Activated naive CD8-positive, alpha-beta T cell treated with anti-CD3 and anti-CD28 coated beads, Interleukin-2, amount 10 ng/mL, durations not matched to agents 7 days and 5 days (primary cell): ENCODE data around the gene RGS6. TPM values are rescaled to one million over a fixed set of nuclear protein-coding genes. Genes with fewer than 3 reads are reported as not detected.

ENCODE experiments used
- ATAC-seq: fragments of 150-1000 bp; cut with Tn5 transposase; one replicate; pipeline ENCODE4 v1.10.0; 2021; ENCODE audit warnings: low read depth, moderate library complexity
- POLR2A ChIA-PET: fragments of 350-600 bp; sonication (Branson Sonifier 250); formaldehyde crosslinking; loops from one replicate; lab custom pipeline; 2021; ENCODE audit warnings: antibody characterized with exemption; lab: Charles Lee
- DNase-seq: peaks from one replicate; pipeline ENCODE4 v3.0.0; 2021
- H3K27ac Mint-ChIP-seq: one replicate; pipeline ENCODE4 v1.8.0; 2022; ENCODE audit warnings: mild to moderate bottlenecking, mixed read lengths
- H3K27me3 Mint-ChIP-seq: one replicate; pipeline ENCODE4 v1.8.0; 2022; ENCODE audit warnings: mild to moderate bottlenecking, moderate library complexity, mixed read lengths
- H3K36me3 Mint-ChIP-seq: one replicate; pipeline ENCODE4 v1.8.0; 2021; ENCODE audit warnings: mild to moderate bottlenecking, mixed read lengths
- H3K4me1 Mint-ChIP-seq: one replicate; pipeline ENCODE4 v1.8.0; 2021; ENCODE audit warnings: mixed read lengths
- H3K4me3 Mint-ChIP-seq: one replicate; pipeline ENCODE4 v1.8.0; 2022; ENCODE audit warnings: mild to moderate bottlenecking, moderate library complexity, mixed read lengths
- H3K9me3 Mint-ChIP-seq: one replicate; pipeline ENCODE4 v1.8.0; 2021; ENCODE audit warnings: mixed read lengths
- total RNA-seq, 2 experiments: library from RNA; stranded (reverse); gene quantifications; one replicate each; pipeline ENCODE4 v1.2.3, GENCODE V29; 2021

Gene RGS6
- total RNA-seq, 2 experiments from 2014 or later, result 0.08 TPM; not detected in 1

DNA sequence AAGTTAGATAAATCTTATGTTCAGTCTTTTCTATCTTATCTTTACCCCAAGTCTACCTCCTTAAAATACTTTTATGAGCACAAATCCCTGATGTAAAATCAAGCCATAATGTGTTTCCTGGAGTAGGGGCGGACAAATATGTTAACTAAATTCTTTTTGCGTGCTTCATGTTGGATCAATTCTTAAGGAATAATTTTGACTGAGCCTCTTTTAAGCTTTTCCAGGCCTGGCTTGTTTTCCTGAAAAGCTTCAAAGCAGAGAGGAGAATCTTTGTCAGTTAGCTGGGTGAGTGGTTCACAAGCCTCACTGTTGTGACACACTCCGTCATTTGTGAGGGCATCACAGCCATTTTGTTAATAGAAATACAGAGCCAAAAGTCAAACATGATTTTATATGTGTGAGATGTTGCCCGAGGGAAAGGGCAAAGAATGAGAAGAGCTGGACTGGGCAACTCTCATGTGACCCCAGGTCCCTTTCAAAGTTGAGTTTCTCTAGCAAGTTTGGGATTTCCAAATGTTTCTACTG is 468.9 kb downstream of the RGS6 start:
- Mint-ChIP-seq H3K27me3 (peaks cover 59% of the 10 kb centered on the region), H3K9me3 (peaks cover under 1% of the 10 kb centered on the region), H3K4me3 (no peak overlapping the region), H3K4me1 (peaks cover 14% of the 10 kb centered on the region), H3K36me3 (no peaks in the 10 kb centered on the region), H3K27ac (no peak overlapping the region)
- DNase-seq (no peak), ATAC-seq (no peak)
- POLR2A ChIA-PET, result no interaction called here

DNA sequence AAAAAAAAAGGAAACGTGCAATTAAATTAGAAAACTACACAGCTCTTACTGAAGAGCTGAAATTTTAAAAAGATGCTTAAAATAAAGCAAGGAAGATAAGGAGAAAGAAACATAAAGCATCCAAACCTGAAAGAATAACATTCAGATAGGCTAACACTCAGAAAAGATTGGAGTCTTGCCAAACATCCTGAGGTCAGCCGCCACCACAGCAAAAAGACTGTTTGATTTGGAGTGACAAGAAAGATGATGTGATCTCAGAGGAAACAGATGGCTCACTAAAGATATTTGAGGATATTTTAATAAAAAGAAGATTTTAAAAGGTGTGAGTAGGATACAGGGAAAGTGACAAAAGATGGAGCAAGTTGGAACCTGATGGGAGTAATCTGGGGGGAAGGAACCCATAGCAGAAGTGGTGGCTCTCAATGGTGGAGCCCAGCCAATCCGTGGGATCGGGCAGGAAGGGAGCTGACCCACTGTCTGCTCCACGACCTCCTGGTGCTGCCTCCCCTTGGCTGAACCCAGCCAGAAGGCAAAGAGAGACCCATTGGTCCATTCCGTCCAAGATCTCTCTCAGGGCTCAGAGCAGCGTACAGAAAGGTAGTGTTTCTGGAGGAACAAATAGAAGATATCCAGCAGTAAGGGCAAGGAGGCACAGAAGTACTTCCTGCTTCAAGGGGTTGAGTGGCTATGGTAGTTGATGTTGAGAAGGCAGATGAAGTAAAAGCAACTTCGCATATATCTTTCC is 469.6 kb downstream of the RGS6 start:
- POLR2A ChIA-PET, result no interaction called here

DNA sequence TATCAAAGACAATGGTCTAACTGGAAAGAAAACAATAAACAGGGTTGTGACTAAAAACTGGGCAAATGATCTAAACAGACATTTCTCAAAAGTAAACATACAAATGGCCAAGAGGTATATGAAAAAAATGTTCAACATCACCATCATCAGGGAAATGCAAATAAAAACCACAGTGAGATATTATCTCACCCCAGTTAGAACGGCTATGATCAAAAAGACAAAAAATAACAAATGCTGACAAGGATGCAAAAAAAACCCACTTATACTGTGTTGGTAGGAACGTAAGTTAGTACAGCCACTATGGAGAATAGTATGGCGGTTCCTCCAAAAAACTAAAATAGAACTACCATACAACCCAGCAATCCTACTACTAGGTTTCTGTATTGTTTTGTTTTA is 470.1 kb downstream of the RGS6 start:
- Mint-ChIP-seq H3K27me3 (peaks cover 59% of the 10 kb centered on the region), H3K4me1 (peaks cover 14% of the 10 kb centered on the region), H3K36me3 (no peaks in the 10 kb centered on the region), H3K9me3 (no peaks in the 10 kb centered on the region), H3K4me3 (peak overlapping the region; percentile 26), H3K27ac (no peak overlapping the region)
- POLR2A ChIA-PET, result interaction anchor here (0.9 kb wide), 1 partner anchor 17 kb away, joined by 6 read pairs; no protein-coding TSS in a partner anchor
- ATAC-seq (no peak), DNase-seq (no peak)

More for the DNA sequence above, 469.6 kb downstream of the RGS6 start:
- H3K9me3 Mint-ChIP-seq, result no peaks in the 10 kb centered on the region
- H3K4me1 Mint-ChIP-seq, result peaks cover 14% of the 10 kb centered on the region
- no peaks in the 10 kb centered on the region for H3K36me3 Mint-ChIP-seq
- peak overlapping the region; percentile 26 for H3K4me3 Mint-ChIP-seq
- DNase-seq (peak; percentile 63), ATAC-seq (peak; percentile 74)
- peaks cover 59% of the 10 kb centered on the region for H3K27me3 Mint-ChIP-seq
- H3K27ac Mint-ChIP-seq, result no peak overlapping the region

DNA sequence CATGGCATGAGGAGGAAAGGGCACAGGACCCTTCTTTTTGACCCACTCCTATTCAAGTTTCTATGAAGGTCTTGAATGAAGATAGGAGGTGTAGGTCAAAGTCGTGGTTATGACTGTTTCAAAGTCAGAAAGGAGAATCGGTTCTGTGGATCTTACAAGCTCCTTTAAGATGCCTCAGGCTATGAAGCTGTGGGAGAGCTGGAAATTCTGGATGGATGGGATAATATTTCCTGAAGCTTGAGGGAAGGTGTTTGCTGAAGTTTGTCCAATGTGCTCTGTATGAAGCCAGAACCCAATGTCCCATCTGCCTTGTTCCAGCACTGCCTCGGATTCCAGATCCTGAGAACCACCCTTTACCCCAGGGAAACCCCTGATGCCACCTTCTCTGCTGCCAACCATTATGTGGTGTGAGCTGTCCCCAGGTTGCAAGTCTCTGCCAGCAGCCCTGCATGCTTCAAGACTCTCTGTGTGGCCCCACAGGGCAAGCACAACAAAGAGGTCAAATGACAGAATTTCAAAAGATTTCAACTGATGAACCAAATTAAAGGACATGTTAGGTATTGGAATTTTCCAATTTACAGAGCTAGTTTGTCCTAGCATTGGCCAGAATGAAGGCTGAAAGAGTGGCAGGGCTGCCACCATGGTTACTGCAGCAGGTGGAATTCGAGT is 472.0 kb downstream of the RGS6 start:
- H3K4me1 Mint-ChIP-seq, result peaks cover 14% of the 10 kb centered on the region
- POLR2A ChIA-PET, result no interaction called here
- H3K36me3 Mint-ChIP-seq, result no peaks in the 10 kb centered on the region
- H3K9me3 Mint-ChIP-seq, result peaks cover 2% of the 10 kb centered on the region
- no peak overlapping the region for H3K4me3 Mint-ChIP-seq
- no peak for DNase-seq
- H3K27ac Mint-ChIP-seq, result no peak overlapping the region
- H3K27me3 Mint-ChIP-seq, result peaks cover 51% of the 10 kb centered on the region
- ATAC-seq, result no peak

DNA sequence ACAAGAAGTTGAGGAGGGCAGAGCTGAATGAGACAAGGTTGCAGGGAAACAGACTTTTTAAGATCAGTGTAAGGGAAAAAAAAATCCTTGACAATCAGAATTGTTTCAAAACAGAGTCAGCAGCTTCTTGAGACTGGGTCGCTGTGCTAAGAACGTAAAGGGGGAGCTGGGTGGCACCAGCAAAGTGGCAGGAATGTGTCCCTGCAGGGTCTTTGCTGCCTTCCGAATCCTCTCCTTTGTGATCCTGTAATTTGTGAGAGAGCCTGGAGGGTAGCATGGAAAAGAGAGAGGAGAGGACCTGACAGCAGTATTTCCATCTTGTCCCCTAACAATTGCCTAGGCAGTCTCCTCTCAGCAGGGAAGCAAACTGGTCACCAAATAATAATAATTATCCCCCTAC is 472.8 kb downstream of the RGS6 start:
- peaks cover 44% of the 10 kb centered on the region for H3K27me3 Mint-ChIP-seq
- no peaks in the 10 kb centered on the region for H3K36me3 Mint-ChIP-seq
- H3K4me3 Mint-ChIP-seq, result no peak overlapping the region
- DNase-seq (no peak), ATAC-seq (no peak)
- H3K27ac Mint-ChIP-seq, result no peak overlapping the region
- POLR2A ChIA-PET, result no interaction called here
- peaks cover 2% of the 10 kb centered on the region for H3K9me3 Mint-ChIP-seq
- H3K4me1 Mint-ChIP-seq, result peaks cover 14% of the 10 kb centered on the region

DNA sequence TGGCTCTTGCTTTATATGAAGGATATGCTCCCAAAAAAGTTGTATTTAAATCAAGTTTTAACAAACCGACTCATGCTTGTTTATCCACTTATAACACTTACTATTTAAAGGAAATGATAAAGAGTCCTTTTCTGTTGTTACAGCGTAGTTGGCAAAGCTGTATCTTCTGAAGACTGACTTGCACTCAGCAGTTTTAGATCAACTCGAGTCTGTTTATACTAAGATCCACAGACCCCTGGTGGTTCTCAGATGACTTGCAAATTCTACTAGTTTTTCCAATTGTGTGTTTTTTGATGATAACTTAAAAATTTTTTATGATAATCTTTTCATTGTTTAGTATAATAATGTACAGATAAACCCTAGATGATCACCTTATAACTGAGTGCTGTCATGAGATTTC is 475.8 kb downstream of the RGS6 start:
- H3K9me3 Mint-ChIP-seq, result peaks cover 2% of the 10 kb centered on the region
- ATAC-seq (no peak), DNase-seq (no peak)
- no peak overlapping the region for H3K27ac Mint-ChIP-seq
- peaks cover 29% of the 10 kb centered on the region for H3K27me3 Mint-ChIP-seq
- POLR2A ChIA-PET, result no interaction called here
- H3K4me1 Mint-ChIP-seq, result peaks cover 1% of the 10 kb centered on the region
- no peaks in the 10 kb centered on the region for H3K36me3 Mint-ChIP-seq
- H3K4me3 Mint-ChIP-seq, result no peak overlapping the region

DNA sequence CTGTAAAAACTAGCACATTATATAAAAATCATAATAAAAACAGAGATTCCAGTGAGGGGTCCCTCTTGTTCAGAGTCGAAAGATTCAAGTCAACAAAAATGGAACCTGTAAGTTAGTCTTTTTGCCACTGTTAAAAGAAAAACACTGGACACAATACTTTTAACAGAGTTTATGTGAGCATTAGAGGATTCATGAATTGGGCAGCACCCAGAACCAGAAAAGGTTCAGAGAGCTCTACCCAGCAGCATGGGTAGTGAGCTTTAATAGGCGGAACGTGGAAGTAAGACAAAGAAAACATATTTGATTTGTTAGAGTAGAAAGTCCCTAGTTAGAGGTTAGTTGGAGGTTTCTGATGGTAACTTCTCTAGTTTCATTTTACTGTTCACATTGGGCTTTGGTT is 476.8 kb downstream of the RGS6 start:
- ATAC-seq (no peak), DNase-seq (no peak)
- Mint-ChIP-seq H3K9me3 (peaks cover 2% of the 10 kb centered on the region), H3K36me3 (no peaks in the 10 kb centered on the region), H3K4me3 (no peak overlapping the region), H3K27ac (no peak overlapping the region), H3K27me3 (peaks cover 29% of the 10 kb centered on the region), H3K4me1 (peaks cover 1% of the 10 kb centered on the region)
- POLR2A ChIA-PET, result no interaction called here

DNA sequence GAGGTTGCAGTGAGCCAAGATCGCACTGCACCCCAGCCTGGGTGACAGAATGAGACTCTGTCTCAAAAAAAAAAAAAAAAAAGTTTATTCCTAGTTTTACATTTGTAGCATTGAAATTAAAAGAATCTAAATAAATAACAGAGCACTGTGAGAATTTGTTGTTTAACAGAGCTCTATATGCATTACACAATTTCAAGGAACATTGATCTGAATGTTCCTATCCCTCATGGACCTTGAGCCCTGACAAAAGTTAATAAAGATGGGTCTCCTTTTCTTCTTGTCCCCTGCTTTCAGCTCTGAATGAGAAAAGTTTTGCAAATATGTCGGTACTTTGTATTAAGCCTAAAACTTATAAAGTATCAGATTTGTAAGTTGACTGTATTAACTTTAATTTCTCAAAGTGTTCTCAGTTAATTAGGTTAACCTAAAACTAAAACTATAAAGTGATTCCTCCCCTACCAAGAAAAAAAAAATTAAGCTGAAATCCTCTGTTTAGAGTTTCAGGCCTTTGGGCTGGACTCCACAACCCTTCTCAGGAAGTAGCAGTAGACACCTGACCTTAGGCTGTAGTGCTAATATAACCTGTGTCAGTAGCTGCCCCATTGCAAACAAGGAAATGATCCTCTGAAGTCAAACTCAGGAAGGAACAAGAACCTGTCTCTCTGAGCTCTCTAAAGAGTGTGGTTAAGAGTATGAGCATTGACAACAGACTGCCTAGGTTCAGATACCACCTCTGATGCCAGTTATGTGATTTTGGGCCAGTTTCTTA is 484.0 kb downstream of the RGS6 start:
- no peak overlapping the region for H3K4me3 Mint-ChIP-seq
- POLR2A ChIA-PET, result interaction anchor here (0.7 to 0.9 kb wide), 2 partner anchors 17 to 473 kb away, joined by 4 read pairs; no protein-coding TSS in a partner anchor
- DNase-seq, result no peak

DNA sequence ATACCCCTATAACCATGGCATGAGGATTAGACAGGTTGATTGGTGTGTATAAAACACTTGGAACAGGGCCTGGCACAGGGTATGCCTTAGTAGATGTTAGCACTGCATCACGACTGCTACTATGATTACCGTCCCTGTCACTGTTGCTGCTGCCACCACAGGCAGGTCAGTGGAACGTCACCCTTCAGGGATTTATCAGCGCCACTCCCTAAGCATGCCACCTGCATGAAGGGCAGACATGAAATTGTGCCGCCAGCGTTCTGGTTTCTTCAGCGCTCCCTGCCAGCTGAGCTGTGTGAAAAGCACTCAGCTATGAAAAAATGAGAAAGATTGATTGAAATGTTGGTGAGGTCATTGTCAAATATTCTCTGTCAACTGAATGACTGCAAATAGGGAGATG is 484.7 kb downstream of the RGS6 start:
- Mint-ChIP-seq H3K9me3 (peaks cover 8% of the 10 kb centered on the region), H3K36me3 (no peaks in the 10 kb centered on the region), H3K27ac (no peak overlapping the region), H3K4me3 (no peak overlapping the region), H3K4me1 (peaks cover 13% of the 10 kb centered on the region), H3K27me3 (peaks cover 37% of the 10 kb centered on the region)
- DNase-seq (no peak), ATAC-seq (no peak)
- POLR2A ChIA-PET, result no interaction called here

More for the DNA sequence above, 484.0 kb downstream of the RGS6 start:
- Mint-ChIP-seq H3K9me3 (peaks cover 8% of the 10 kb centered on the region), H3K27ac (no peak overlapping the region), H3K4me1 (peaks cover 13% of the 10 kb centered on the region), H3K36me3 (no peaks in the 10 kb centered on the region), H3K27me3 (peaks cover 32% of the 10 kb centered on the region)
- no peak for ATAC-seq

DNA sequence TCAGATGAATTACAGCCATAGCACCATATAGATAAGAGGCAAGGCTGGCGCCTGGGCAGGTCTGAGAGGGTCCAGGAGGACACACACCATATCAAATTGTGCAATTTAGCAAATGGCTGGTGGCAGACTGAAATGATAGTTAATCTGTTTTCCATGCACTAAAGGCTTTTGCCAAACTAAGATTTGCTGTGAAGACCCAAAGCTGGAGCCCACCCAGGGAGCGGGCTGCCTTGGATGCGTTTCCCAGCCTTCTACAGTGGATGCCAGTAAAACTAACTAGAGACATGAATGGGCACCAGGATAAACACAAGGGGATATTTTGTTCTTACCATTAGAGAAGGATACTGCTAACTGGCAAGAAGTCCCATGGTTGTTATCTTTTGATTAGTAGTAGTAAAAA is 486.6 kb downstream of the RGS6 start:
- Mint-ChIP-seq H3K4me3 (no peak overlapping the region), H3K36me3 (peaks cover 9% of the 10 kb centered on the region), H3K9me3 (peaks cover 14% of the 10 kb centered on the region), H3K27ac (no peak overlapping the region), H3K27me3 (peaks cover 33% of the 10 kb centered on the region), H3K4me1 (peaks cover 13% of the 10 kb centered on the region)
- ATAC-seq (no peak), DNase-seq (no peak)
- POLR2A ChIA-PET, result no interaction called here

DNA sequence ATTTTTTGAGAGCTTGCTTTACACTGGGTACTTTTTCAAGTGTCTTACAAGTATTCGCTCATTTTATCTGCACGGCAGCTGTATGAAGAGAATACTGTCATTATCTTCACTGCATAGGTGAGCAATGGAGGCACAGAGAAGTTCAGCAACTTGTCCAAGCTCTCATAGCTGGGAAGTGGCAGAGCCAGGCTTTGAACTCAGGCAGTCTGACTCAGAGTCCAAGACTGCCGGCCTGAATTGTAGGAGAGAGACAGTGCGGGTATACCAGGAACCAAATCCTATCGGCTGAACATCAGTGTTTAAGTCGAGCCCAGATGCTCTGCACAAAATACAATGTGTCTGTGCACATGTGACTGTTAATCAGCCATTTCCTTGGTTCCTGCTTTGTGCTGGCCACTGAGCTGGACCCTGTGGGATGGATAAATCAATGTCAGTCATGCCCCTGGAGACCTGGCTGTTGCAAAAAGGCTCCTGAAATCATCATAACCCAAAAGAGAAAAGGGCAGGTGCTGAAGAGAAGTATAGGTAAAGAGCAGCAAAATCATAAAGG is 487.1 kb downstream of the RGS6 start:
- H3K27me3 Mint-ChIP-seq, result peaks cover 29% of the 10 kb centered on the region
- H3K4me3 Mint-ChIP-seq, result no peak overlapping the region
- POLR2A ChIA-PET, result interaction anchor here (0.9 kb wide), 1 partner anchor 16 kb away, joined by 6 read pairs; no protein-coding TSS in a partner anchor

DNA sequence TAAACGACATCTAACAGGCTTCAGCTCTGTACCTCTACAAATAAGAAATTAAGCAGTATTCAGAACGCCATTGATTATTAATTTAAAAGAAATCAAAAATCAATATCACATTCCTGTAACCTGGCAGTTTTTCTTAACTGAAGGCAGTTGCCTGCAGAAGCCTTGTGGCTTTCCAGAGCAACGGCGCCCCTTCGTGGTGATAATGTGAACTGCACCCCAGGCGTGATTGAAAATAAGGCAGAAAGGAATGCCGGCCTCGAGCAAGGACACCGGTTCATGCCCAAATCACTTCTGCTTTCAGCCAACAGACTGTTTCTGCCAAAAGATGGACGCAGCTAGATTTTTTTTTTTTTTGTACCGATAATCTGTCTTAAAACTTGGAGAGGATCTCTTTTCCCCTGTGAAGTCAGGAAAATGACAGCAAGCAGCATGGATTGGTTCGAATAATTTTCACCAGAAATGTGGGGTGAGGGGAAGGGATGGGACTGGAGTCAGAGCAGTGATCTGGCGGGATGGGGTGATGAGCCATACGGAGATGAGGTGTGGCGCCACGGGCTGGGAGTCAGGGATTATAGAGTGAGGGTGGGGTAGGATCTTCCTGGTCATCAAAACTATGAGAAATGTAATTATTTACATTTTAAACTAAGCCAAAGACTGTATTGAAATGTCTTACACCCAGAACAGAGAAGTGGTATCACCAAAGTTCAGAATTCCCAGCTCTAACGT is 488.7 kb downstream of the RGS6 start:
- peaks cover 11% of the 10 kb centered on the region for H3K36me3 Mint-ChIP-seq
- POLR2A ChIA-PET, result interaction anchor here (0.6 to 1.3 kb wide), 2 partner anchors 18 to 1102 kb away, joined by 3 to 4 read pairs; no protein-coding TSS in a partner anchor
- peaks cover 37% of the 10 kb centered on the region for H3K27me3 Mint-ChIP-seq
- H3K27ac Mint-ChIP-seq, result no peak overlapping the region
- ATAC-seq, result no peak
- peak; percentile 87 for DNase-seq
- no peak overlapping the region for H3K4me3 Mint-ChIP-seq
- peaks cover 13% of the 10 kb centered on the region for H3K4me1 Mint-ChIP-seq
- H3K9me3 Mint-ChIP-seq, result peaks cover 6% of the 10 kb centered on the region

More for the DNA sequence above, 487.1 kb downstream of the RGS6 start:
- Mint-ChIP-seq H3K27ac (no peak overlapping the region), H3K36me3 (peaks cover 11% of the 10 kb centered on the region), H3K4me1 (peaks cover 13% of the 10 kb centered on the region), H3K9me3 (peaks cover 11% of the 10 kb centered on the region)
- ATAC-seq (no peak), DNase-seq (no peak)
